ENCODE data around the gene LLGL1. TPM values are rescaled to one million over a fixed set of nuclear protein-coding genes. Genes with fewer than 3 reads are reported as not detected.

LLGL1 gene
- total and polyA plus RNA-seq, 2 donors (not counting 1 experiment from before 2014, with no cell fraction given) = 15.1 to 32.2 TPM

DNA sequence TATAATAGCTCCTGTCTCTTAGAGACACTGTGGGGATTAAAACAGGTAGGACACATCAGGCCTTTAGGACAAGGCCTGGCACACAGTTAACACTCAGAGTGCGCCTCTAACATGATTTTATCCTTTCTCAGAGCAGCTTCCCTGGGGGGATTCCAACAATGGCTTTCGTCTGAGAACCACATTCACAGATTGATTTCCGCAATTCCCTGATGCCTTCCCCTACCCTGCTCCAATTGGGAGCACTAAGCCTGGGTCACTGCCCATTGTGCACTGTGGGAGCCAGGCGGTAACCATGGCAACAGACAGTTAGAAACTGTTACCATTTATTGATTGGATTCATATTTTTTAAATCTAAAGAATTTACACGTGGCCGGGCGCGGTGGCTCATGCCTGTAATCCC, 47.7 kb upstream of the LLGL1 start:
- no peaks in the 10 kb centered on the region for H3K79me2 ChIP-seq (ENCODE audit: control insufficient read depth, insufficient read depth, low read length)
- TF ChIP-seq, protein P1, sequence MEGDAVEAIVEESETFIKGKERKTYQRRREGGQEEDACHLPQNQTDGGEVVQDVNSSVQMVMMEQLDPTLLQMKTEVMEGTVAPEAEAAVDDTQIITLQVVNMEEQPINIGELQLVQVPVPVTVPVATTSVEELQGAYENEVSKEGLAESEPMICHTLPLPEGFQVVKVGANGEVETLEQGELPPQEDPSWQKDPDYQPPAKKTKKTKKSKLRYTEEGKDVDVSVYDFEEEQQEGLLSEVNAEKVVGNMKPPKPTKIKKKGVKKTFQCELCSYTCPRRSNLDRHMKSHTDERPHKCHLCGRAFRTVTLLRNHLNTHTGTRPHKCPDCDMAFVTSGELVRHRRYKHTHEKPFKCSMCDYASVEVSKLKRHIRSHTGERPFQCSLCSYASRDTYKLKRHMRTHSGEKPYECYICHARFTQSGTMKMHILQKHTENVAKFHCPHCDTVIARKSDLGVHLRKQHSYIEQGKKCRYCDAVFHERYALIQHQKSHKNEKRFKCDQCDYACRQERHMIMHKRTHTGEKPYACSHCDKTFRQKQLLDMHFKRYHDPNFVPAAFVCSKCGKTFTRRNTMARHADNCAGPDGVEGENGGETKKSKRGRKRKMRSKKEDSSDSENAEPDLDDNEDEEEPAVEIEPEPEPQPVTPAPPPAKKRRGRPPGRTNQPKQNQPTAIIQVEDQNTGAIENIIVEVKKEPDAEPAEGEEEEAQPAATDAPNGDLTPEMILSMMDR (conservative IDR thresholded peaks at IDR 0.05 in 1 of 2, IDR thresholded peaks at IDR 0.05 in 1 of 2; ENCODE audit: low read depth in 1 of 2, low read length in 2 of 2) = no peak
- TF ChIP-seq EZH2 (IDR thresholded peaks at IDR 0.05; ENCODE audit: low read length, missing control alignments) = no peak
- H4K20me1 ChIP-seq (ENCODE audit: control insufficient read depth, extremely low read depth, insufficient read depth, low read length) = no peaks in the 10 kb centered on the region
- no peak overlapping the region for H3K27ac ChIP-seq (ENCODE audit: insufficient read depth, low read length)
- H3K4me3 ChIP-seq (replicated peaks in 1 of 4; ENCODE audit: control extremely low read depth in 1 of 4, insufficient read depth in 1 of 4, low read depth in 3 of 4, low read length in 4 of 4) = no peak overlapping the region
- DNase-seq (ENCODE audit: low read depth in 2 of 2) = no peak
- H3K36me3 ChIP-seq (ENCODE audit: control insufficient read depth, insufficient read depth, low read length) = no peaks in the 10 kb centered on the region
- H3K9ac ChIP-seq (ENCODE audit: insufficient read depth, low read length) = no peak overlapping the region
- H3K4me2 ChIP-seq (ENCODE audit: extremely low read depth, insufficient read depth, low read length) = no peak overlapping the region
- no peaks in the 10 kb centered on the region for H3K27me3 ChIP-seq (ENCODE audit: control insufficient read depth, insufficient read depth, low read length)
- no peaks in the 10 kb centered on the region for H3K9me3 ChIP-seq (ENCODE audit: control insufficient read depth, insufficient read depth, low read depth, low read length)
- peaks cover 5% of the 10 kb centered on the region for H3K4me1 ChIP-seq (ENCODE audit: control insufficient read depth, extremely low read depth, insufficient read depth, low read length)
- no peak overlapping the region for H2AFZ ChIP-seq (ENCODE audit: low read length)

DNA sequence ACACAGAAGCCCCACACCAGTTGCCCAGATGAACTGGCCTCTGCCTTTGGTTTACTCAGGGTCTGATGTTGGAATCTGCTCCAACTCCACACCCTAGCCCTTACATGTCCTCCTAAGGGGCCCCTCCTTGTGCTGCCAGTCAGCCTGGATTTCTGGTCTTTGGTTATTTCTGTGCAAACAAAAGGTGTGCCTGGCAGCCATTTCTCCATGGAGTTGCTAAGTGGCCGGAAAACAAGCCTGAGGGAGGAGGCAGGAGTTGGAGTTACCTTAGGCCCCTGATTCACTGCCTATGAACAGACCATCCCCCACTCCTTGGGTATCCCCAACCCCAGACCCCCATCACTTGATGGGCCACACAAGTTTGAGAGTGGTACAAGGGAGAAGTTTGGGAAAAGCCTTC, 46.2 kb upstream of the LLGL1 start:
- Histone ChIP-seq H2AFZ (ENCODE audit: low read length) (no peak overlapping the region), H3K9me3 (ENCODE audit: control insufficient read depth, insufficient read depth, low read depth, low read length) (no peaks in the 10 kb centered on the region), H3K79me2 (ENCODE audit: control insufficient read depth, insufficient read depth, low read length) (peaks cover 3% of the 10 kb centered on the region), H3K27me3 (ENCODE audit: control insufficient read depth, insufficient read depth, low read length) (no peaks in the 10 kb centered on the region), H3K27ac (ENCODE audit: insufficient read depth, low read length) (no peak overlapping the region), H3K4me1 (ENCODE audit: control insufficient read depth, extremely low read depth, insufficient read depth, low read length) (peaks cover 5% of the 10 kb centered on the region), H3K4me3 (replicated peaks in 1 of 4; ENCODE audit: control extremely low read depth in 1 of 4, insufficient read depth in 1 of 4, low read depth in 3 of 4, low read length in 4 of 4) (no peak overlapping the region), H4K20me1 (ENCODE audit: control insufficient read depth, extremely low read depth, insufficient read depth, low read length) (no peaks in the 10 kb centered on the region), H3K36me3 (ENCODE audit: control insufficient read depth, insufficient read depth, low read length) (no peaks in the 10 kb centered on the region), H3K9ac (ENCODE audit: insufficient read depth, low read length) (no peak overlapping the region), H3K4me2 (ENCODE audit: extremely low read depth, insufficient read depth, low read length) (no peak overlapping the region)
- DNase-seq (ENCODE audit: low read depth in 2 of 2) = no peak
- TF ChIP-seq EZH2 (IDR thresholded peaks at IDR 0.05; ENCODE audit: low read length, missing control alignments) = no peak
- TF ChIP-seq, protein P1 (conservative IDR thresholded peaks at IDR 0.05 in 1 of 2, IDR thresholded peaks at IDR 0.05 in 1 of 2; ENCODE audit: low read depth in 1 of 2, low read length in 2 of 2) = no peak

DNA sequence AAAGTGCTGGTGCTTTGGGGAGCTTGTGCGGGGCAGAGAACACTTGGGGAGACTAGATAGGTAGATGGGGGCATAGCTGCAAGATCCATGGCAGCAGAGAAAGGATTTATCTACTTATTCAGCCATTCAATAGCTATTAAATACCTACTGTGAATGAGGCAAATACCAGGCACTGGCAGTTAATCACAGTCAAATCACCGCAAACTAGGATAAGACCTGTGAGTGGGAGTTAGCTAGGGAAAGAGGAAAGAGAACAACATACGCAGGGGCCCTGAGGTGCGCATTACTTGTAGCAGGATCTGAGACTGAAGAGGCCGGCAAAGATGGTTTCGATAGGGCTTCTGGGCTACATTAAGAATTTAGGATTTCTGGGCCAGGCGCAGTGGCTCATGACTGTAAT, 45.6 kb upstream of the LLGL1 start:
- H3K27ac ChIP-seq (ENCODE audit: insufficient read depth, low read length) = no peak overlapping the region
- H3K4me2 ChIP-seq (ENCODE audit: extremely low read depth, insufficient read depth, low read length) = no peak overlapping the region
- H3K4me3 ChIP-seq (replicated peaks in 1 of 4; ENCODE audit: control extremely low read depth in 1 of 4, insufficient read depth in 1 of 4, low read depth in 3 of 4, low read length in 4 of 4) = no peak overlapping the region
- TF ChIP-seq EZH2 (IDR thresholded peaks at IDR 0.05; ENCODE audit: low read length, missing control alignments) = no peak
- TF ChIP-seq, protein P1 (conservative IDR thresholded peaks at IDR 0.05 in 1 of 2, IDR thresholded peaks at IDR 0.05 in 1 of 2; ENCODE audit: low read depth in 1 of 2, low read length in 2 of 2) = no peak
- H3K9ac ChIP-seq (ENCODE audit: insufficient read depth, low read length) = no peak overlapping the region
- peaks cover 9% of the 10 kb centered on the region for H3K79me2 ChIP-seq (ENCODE audit: control insufficient read depth, insufficient read depth, low read length)
- H2AFZ ChIP-seq (ENCODE audit: low read length) = no peak overlapping the region
- no peaks in the 10 kb centered on the region for H3K36me3 ChIP-seq (ENCODE audit: control insufficient read depth, insufficient read depth, low read length)
- DNase-seq (ENCODE audit: low read depth in 2 of 2) = peak in 1 of 2 donors; percentile 53
- H4K20me1 ChIP-seq (ENCODE audit: control insufficient read depth, extremely low read depth, insufficient read depth, low read length) = no peaks in the 10 kb centered on the region
- H3K4me1 ChIP-seq (ENCODE audit: control insufficient read depth, extremely low read depth, insufficient read depth, low read length) = peaks cover 5% of the 10 kb centered on the region
- H3K27me3 ChIP-seq (ENCODE audit: control insufficient read depth, insufficient read depth, low read length) = no peaks in the 10 kb centered on the region
- no peaks in the 10 kb centered on the region for H3K9me3 ChIP-seq (ENCODE audit: control insufficient read depth, insufficient read depth, low read depth, low read length)

Measured in fibroblast of lung (primary cell).